Activated naive CD8-positive, alpha-beta T cell treated with anti-CD3 and anti-CD28 coated beads for 36 hours (primary cell): ENCODE data around the gene LRRC28. TPM values are rescaled to one million over a fixed set of nuclear protein-coding genes. Genes with fewer than 3 reads are reported as not detected.

Source experiments
- total RNA-seq, 2 experiments: library from RNA; stranded (reverse); gene quantifications; one replicate each; pipeline ENCODE4 v1.2.3, GENCODE V29; 2021

The LRRC28 gene
- total RNA-seq, 2 experiments from 2014 or later: 9.9 to 12.4 TPM

Other genes starting within 250 kb of the LRRC28 start
- gene PGPEP1L, start 243.7 kb upstream of the LRRC28 start, total RNA-seq: not detected
- gene SYNM, start 146.4 kb upstream of the LRRC28 start, total RNA-seq: under 1 TPM; 0.12 to 0.14 TPM
- gene TTC23, start 1.9 kb upstream of the LRRC28 start, total RNA-seq: 1 to 10 TPM; 3.7 to 4.2 TPM